Activated CD8-positive, alpha-beta T cell treated with anti-CD3 and anti-CD28 coated beads for 36 hours (primary cell): ENCODE measurements around the gene UPF1. TPM values are rescaled to one million over a fixed set of nuclear protein-coding genes. Genes with fewer than 3 reads are reported as not detected.

Experiments used
- ATAC-seq: fragments of 200-7000 bp; cut with Tn5 transposase; one replicate; pipeline ENCODE4 v1.10.0; 2021; ENCODE audit warnings: mild to moderate bottlenecking, moderate library complexity
- CTCF ChIA-PET: fragments of 350-600 bp; sonication (Branson Sonifier 250); formaldehyde crosslinking; loops from one replicate; lab custom pipeline; 2021; ENCODE audit warnings: antibody characterized with exemption; lab: Charles Lee
- POLR2A ChIA-PET: fragments of 350-600 bp; sonication (Branson Sonifier 250); formaldehyde crosslinking; loops from one replicate; lab custom pipeline; 2021; ENCODE audit warnings: antibody characterized with exemption; lab: Charles Lee
- DNase-seq: peaks from one replicate; pipeline ENCODE4 v3.0.0-alpha.2; 2020
- H3K27ac Mint-ChIP-seq: one replicate; pipeline ENCODE4 v1.8.0; 2021; ENCODE audit warnings: mild to moderate bottlenecking, mixed read lengths
- H3K27me3 Mint-ChIP-seq: one replicate; pipeline ENCODE4 v1.8.0; 2021; ENCODE audit warnings: mixed read lengths
- H3K36me3 Mint-ChIP-seq: one replicate; pipeline ENCODE4 v1.8.0; 2021; ENCODE audit warnings: low read depth, mixed read lengths
- H3K4me1 Mint-ChIP-seq: one replicate; pipeline ENCODE4 v1.8.0; 2021; ENCODE audit warnings: low read depth, mixed read lengths
- H3K4me3 Mint-ChIP-seq: one replicate; pipeline ENCODE4 v1.8.0; 2021; ENCODE audit warnings: mild to moderate bottlenecking, moderate library complexity, mixed read lengths
- H3K9me3 Mint-ChIP-seq: one replicate; pipeline ENCODE4 v1.8.0; 2021; ENCODE audit warnings: mixed read lengths
- intact Hi-C: fragments of 100-400 bp; cut with micrococcal nuclease; formaldehyde crosslinking; loops from one replicate; pipeline ENCODE4 v1.10.0; 2022
- total RNA-seq, 2 experiments: library from RNA; stranded (reverse); gene quantifications; one replicate each; pipeline ENCODE4 v1.2.3, GENCODE V29; 2021
- TF ChIP-seq, protein P1 (sequence below): fragments of 200-600 bp; IDR thresholded peaks from one replicate; pipeline ENCODE4 v1.8.0; 2022; ENCODE audit warnings: antibody characterized with exemption, mild to moderate bottlenecking

UPF1 gene
- total RNA-seq, 2 experiments from 2014 or later: 75.9 to 87.6 TPM

- intact Hi-C loops: no loop called here
- TF ChIP-seq, protein P1, sequence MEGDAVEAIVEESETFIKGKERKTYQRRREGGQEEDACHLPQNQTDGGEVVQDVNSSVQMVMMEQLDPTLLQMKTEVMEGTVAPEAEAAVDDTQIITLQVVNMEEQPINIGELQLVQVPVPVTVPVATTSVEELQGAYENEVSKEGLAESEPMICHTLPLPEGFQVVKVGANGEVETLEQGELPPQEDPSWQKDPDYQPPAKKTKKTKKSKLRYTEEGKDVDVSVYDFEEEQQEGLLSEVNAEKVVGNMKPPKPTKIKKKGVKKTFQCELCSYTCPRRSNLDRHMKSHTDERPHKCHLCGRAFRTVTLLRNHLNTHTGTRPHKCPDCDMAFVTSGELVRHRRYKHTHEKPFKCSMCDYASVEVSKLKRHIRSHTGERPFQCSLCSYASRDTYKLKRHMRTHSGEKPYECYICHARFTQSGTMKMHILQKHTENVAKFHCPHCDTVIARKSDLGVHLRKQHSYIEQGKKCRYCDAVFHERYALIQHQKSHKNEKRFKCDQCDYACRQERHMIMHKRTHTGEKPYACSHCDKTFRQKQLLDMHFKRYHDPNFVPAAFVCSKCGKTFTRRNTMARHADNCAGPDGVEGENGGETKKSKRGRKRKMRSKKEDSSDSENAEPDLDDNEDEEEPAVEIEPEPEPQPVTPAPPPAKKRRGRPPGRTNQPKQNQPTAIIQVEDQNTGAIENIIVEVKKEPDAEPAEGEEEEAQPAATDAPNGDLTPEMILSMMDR: no peak
Measured at GRCh38 chr19:18878058-18878797, 46.5 kb downstream of the UPF1 start.

GRCh38 chr19:18878858-18879578 lies 47.3 kb downstream of the UPF1 start:
- POLR2A ChIA-PET: no interaction called here
- peak; percentile 6 for ATAC-seq
- TF ChIP-seq, protein P1: no peak
- no peak overlapping the region for H3K27ac Mint-ChIP-seq
- H3K4me3 Mint-ChIP-seq: no peak overlapping the region
- no peaks in the 10 kb centered on the region for H3K27me3 Mint-ChIP-seq
- DNase-seq: no peak
- CTCF ChIA-PET: interaction anchor here (3.2 kb wide), 1 partner anchor 12 kb away, joined by 14 read pairs; no protein-coding TSS in a partner anchor
- H3K36me3 Mint-ChIP-seq: no peaks in the 10 kb centered on the region
- no peaks in the 10 kb centered on the region for H3K9me3 Mint-ChIP-seq
- H3K4me1 Mint-ChIP-seq: no peaks in the 10 kb centered on the region
- intact Hi-C loops: no loop called here

More at GRCh38 chr19:18878058-18878797, 46.5 kb downstream of the UPF1 start:
- H3K27ac Mint-ChIP-seq: no peak overlapping the region
- POLR2A ChIA-PET: no interaction called here
- CTCF ChIA-PET: interaction anchor here (3.2 kb wide), 1 partner anchor 12 kb away, joined by 14 read pairs; no protein-coding TSS in a partner anchor
- no peaks in the 10 kb centered on the region for H3K36me3 Mint-ChIP-seq
- H3K4me1 Mint-ChIP-seq: no peaks in the 10 kb centered on the region
- ATAC-seq (no peak), DNase-seq (no peak)
- no peaks in the 10 kb centered on the region for H3K9me3 Mint-ChIP-seq
- H3K27me3 Mint-ChIP-seq: no peaks in the 10 kb centered on the region
- no peak overlapping the region for H3K4me3 Mint-ChIP-seq

- intact Hi-C loops: no loop called here
- H3K4me3 Mint-ChIP-seq: no peak overlapping the region
- no peak overlapping the region for H3K27ac Mint-ChIP-seq
- H3K4me1 Mint-ChIP-seq: no peaks in the 10 kb centered on the region
- ChIA-PET CTCF (interaction anchor here (1.5 kb wide), 1 partner anchor 12 kb away, joined by 4 read pairs; no protein-coding TSS in a partner anchor), POLR2A (interaction anchor here (0.8 kb wide), 1 partner anchor 31 kb away, joined by 3 read pairs; no protein-coding TSS in a partner anchor)
- no peaks in the 10 kb centered on the region for H3K9me3 Mint-ChIP-seq
- DNase-seq (peak; percentile 52), ATAC-seq (peak; percentile 76)
- H3K36me3 Mint-ChIP-seq: no peaks in the 10 kb centered on the region
- TF ChIP-seq, protein P1: no peak
- no peaks in the 10 kb centered on the region for H3K27me3 Mint-ChIP-seq
Measured at GRCh38 chr19:18879579-18880373, 48.0 kb downstream of the UPF1 start.

DNA sequence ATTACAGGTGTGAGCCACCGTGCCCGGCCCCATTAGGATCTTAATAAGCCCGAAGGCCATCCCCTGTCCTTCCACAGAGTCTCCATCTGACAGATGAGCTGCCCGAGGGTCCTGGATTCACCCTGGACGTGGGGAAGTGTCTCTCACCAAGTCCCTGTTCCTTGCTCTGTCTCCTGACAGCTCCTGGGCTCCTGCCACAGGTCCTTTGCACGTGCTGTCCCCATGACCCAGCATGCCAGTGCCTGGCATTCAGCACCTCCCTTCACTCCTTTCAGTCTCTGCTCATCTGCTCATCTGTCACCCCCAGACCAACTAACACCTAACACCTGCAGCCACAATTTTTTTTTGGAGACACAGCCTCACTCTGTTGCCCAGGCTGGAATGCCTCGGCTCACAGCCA lies 49.7 kb downstream of the UPF1 start:
- Mint-ChIP-seq H3K27ac (no peak overlapping the region), H3K4me1 (no peaks in the 10 kb centered on the region), H3K4me3 (no peak overlapping the region), H3K36me3 (no peaks in the 10 kb centered on the region), H3K27me3 (no peaks in the 10 kb centered on the region), H3K9me3 (no peaks in the 10 kb centered on the region)
- no peak for DNase-seq
- TF ChIP-seq, protein P1: no peak
- intact Hi-C loops: no loop called here
- ATAC-seq: no peak
- ChIA-PET CTCF (interaction anchor here (1.1 kb wide), 1 partner anchor 106 kb away, joined by 3 read pairs; no protein-coding TSS in a partner anchor), POLR2A (interaction anchor here (1.1 kb wide), 1 partner anchor 38 kb away, joined by 3 read pairs; the partner anchor contains the start of genes COPE and DDX49)
